K562 (cell line): ENCODE results near the gene KCNB1. TPM values are rescaled to one million over a fixed set of nuclear protein-coding genes. Genes with fewer than 3 reads are reported as not detected.

Source experiments
- ATAC-seq: fragments of 200-7000 bp; cut with Tn5 transposase; 3 replicates; pipeline ENCODE4 v1.9.1; 2020; ENCODE audit warnings: moderate library complexity
- BruUV-seq: library from RNA; stranded (reverse); fragments of 400-500 nt; replicated peaks from 2 replicates; lab custom pipeline; 2021; lab: Mats Ljungman, UMichigan
- CTCF ChIA-PET: fragments of 300-600 bp; formaldehyde crosslinking; extraction: SDS; loops from one replicate; lab custom pipeline; 2021; ENCODE audit warnings: low intra/inter-chr PET ratio; lab: Yijun Ruan, JAX
- POLR2A ChIA-PET: fragments of 300-600, 350-650 bp; sonication (Branson Sonifier 250); formaldehyde crosslinking; extraction: SDS; loops from one replicate; lab custom pipeline; 2021; ENCODE audit warnings: antibody characterized with exemption, inconsistent platforms; lab: Yijun Ruan, JAX
- DNase-seq, 4 experiments: peaks; one replicate each; pipeline versions ENCODE4 v3.0.0 to v3.0.0-alpha.2; 2011 to 2018; ENCODE audit warnings: low spot score in 3 of 4, mixed read lengths in 3 of 4; ENCODE audit errors: extremely low read depth in 1 of 4
- FAIRE-seq: peaks from 2 replicates; lab custom pipeline; 2011; peaks lifted over from hg19 to GRCh38; lab: Jason Lieb, UNC
- H2AFZ ChIP-seq: 2 replicates; pipeline ENCODE4 v1.6.0; 2011; ENCODE audit warnings: low read depth, low read length, control low read depth, inconsistent platforms
- H3K27ac ChIP-seq: fragments of 200-600 bp; 3 replicates; pipeline ENCODE4 v1.8.0; 2011; ENCODE audit warnings: low read depth, mild to moderate bottlenecking, control low read depth, inconsistent platforms, low read length, moderate library complexity, mixed read lengths; ENCODE audit errors: extremely low read depth
- H3K27me3 ChIP-seq, 2 experiments: fragments of 300-600 bp in 1 of 2; 2 replicates in 1 of 2; 3 replicates in 1 of 2; pipeline versions ENCODE4 v1.6.0 to v1.8.0; 2011; ENCODE audit warnings: inconsistent platforms in 2 of 2, low read length in 2 of 2, mild to moderate bottlenecking in 1 of 2, mixed read lengths in 1 of 2, moderate library complexity in 1 of 2; ENCODE audit not compliant: control insufficient read depth in 2 of 2, insufficient read depth in 2 of 2
- H3K36me3 ChIP-seq: fragments of 300-600 bp; 3 replicates; pipeline ENCODE4 v1.8.0; 2011; ENCODE audit warnings: mild to moderate bottlenecking, low read length, inconsistent platforms; ENCODE audit not compliant: control insufficient read depth, insufficient read depth
- H3K4me1 ChIP-seq, 2 experiments: fragments of 200-600 bp in 1 of 2; replicated peaks in 1 of 2; 2 replicates in 1 of 2; 3 replicates in 1 of 2; pipeline versions ENCODE4 v1.5.1 to v1.8.0; 2011; ENCODE audit warnings: inconsistent platforms in 2 of 2, low read length in 2 of 2, mild to moderate bottlenecking in 1 of 2, mixed read lengths in 1 of 2, moderate library complexity in 1 of 2; ENCODE audit not compliant: control insufficient read depth in 2 of 2, insufficient read depth in 2 of 2
- H3K4me2 ChIP-seq: 2 replicates; pipeline ENCODE4 v1.6.1; 2011; ENCODE audit warnings: low read length, control low read depth, inconsistent platforms, mixed read lengths; ENCODE audit not compliant: insufficient read depth
- H3K4me3 ChIP-seq: fragments of 200-600 bp; sonication (generic), shearing (Covaris generic); 2 replicates; pipeline ENCODE4 v1.5.1; 2016; ENCODE audit warnings: control low read depth, inconsistent platforms
- H3K79me2 ChIP-seq: fragments of 200-600 bp; 3 replicates; pipeline ENCODE4 v1.8.0; 2011; ENCODE audit warnings: low read length, inconsistent platforms; ENCODE audit not compliant: control insufficient read depth, insufficient read depth
- H3K9ac ChIP-seq, 2 experiments: 2 replicates each; pipeline versions ENCODE4 v1.6.0 to v1.6.1; 2011; ENCODE audit warnings: low read depth in 2 of 2, low read length in 2 of 2, control low read depth in 1 of 2, inconsistent platforms in 1 of 2, mild to moderate bottlenecking in 1 of 2, mixed read lengths in 1 of 2; ENCODE audit not compliant: insufficient read depth in 1 of 2
- H3K9me1 ChIP-seq: one replicate; pipeline ENCODE4 v1.6.0; 2011; ENCODE audit warnings: inconsistent platforms, mild to moderate bottlenecking, low read length, moderate library complexity; ENCODE audit not compliant: control insufficient read depth, insufficient read depth
- H3K9me3 ChIP-seq: replicated peaks from 2 replicates; pipeline ENCODE4 v1.5.1; 2011; ENCODE audit warnings: low read depth, low read length, inconsistent platforms; ENCODE audit not compliant: control insufficient read depth, insufficient read depth
- H4K20me1 ChIP-seq: replicated peaks from 2 replicates; pipeline ENCODE4 v1.6.1; 2011; ENCODE audit warnings: low read length, inconsistent platforms, mixed read lengths; ENCODE audit not compliant: control insufficient read depth, insufficient read depth
- BRF2 ChIP-seq: IDR thresholded peaks from 3 replicates; pipeline ENCODE4 v1.6.1; 2011; ENCODE audit warnings: borderline replicate concordance, mild to moderate bottlenecking; ENCODE audit not compliant: insufficient read length, insufficient read depth
- SLC30A9 ChIP-seq: fragments of 250-450 bp; sonication (Bioruptor Pico); IDR thresholded peaks from 2 replicates; pipeline ENCODE4 v1.8.0; 2022; ENCODE audit warnings: mild to moderate bottlenecking, moderate library complexity
- ZKSCAN3 ChIP-seq: fragments of 250-450 bp; sonication (Bioruptor Pico); IDR thresholded peaks from 2 replicates; pipeline ENCODE4 v1.4.0; 2020
- ZNF143 ChIP-seq: sonication (generic); formaldehyde crosslinking; IDR thresholded peaks from 2 replicates; pipeline ENCODE4 v1.9.0; 2022; ENCODE audit warnings: mild to moderate bottlenecking, missing genetic modification reagents
- ZNF318 ChIP-seq, 2 experiments: fragments of 450-650 bp; IDR thresholded peaks; 2 replicates each; pipeline ENCODE4 v1.6.1; 2016; ENCODE audit warnings: mild to moderate bottlenecking in 2 of 2, borderline replicate concordance in 1 of 2, low read depth in 1 of 2, moderate library complexity in 1 of 2
- WGBS: fragments of 100-300 bp; shearing (Covaris generic); methylation state at CpG from one replicate; pipeline ENCODE4 v1.1.6; 2016; ENCODE audit warnings: low coverage, mixed read lengths; ENCODE audit not compliant: insufficient coverage; ENCODE audit errors: missing lambda C conversion rate; 5-methylcytosine and 5-hydroxymethylcytosine counted together
- in situ Hi-C: fragments of 300-500 bp; cut with MboI; formaldehyde crosslinking; loops from 4 replicates; pipeline ENCODE4 v1.15.0; 2018; ENCODE audit warnings: inconsistent platforms, mixed read lengths
- intact Hi-C: fragments of 100-400 bp; cut with micrococcal nuclease; formaldehyde crosslinking; loops from 2 replicates; pipeline ENCODE4 v1.14.2; 2022
- polyA plus RNA-seq, 8 experiments: library from polyadenylated mRNA; depleted of rRNA in 4 of 8; stranded (reverse) in 5 of 8; unstranded in 3 of 8; fragments of >200 nt; fragmentation: Nextera tagmentation in 2 of 8; fragmentation: Illumina TruSeq in 1 of 8; extraction: Ambion mirVana in 2 of 8; extraction: Trizol in 1 of 8; gene quantifications; 2 replicates each; pipeline versions ENCODE4 v1.2.1 to v1.2.3, GENCODE V29; 2011 to 2014; ENCODE audit warnings: inconsistent platforms in 1 of 8, missing spikeins in 1 of 8
- total RNA-seq, 7 experiments: library from RNA; depleted of rRNA in 6 of 7; stranded (reverse); fragments of >200 nt in 6 of 7; fragmentation: Illumina TruSeq in 2 of 7; extraction: Trizol in 2 of 7; gene quantifications; 2 replicates each; pipeline versions ENCODE4 v1.2.1 to v1.2.3, GENCODE V29; 2011 to 2021; ENCODE audit warnings: low replicate concordance in 1 of 7
- TF ChIP-seq, protein P1 (sequence below): fragments of 250-450 bp; sonication (Bioruptor Pico); IDR thresholded peaks from 2 replicates; pipeline ENCODE4 v1.5.0; 2021
- TF ChIP-seq, protein P2 (sequence below): sonication (generic); formaldehyde crosslinking; IDR thresholded peaks from 2 replicates; pipeline ENCODE4 v1.8.0; 2023; ENCODE audit warnings: mild to moderate bottlenecking, missing genetic modification reagents

The KCNB1 gene
- total and polyA plus RNA-seq, 9 of the 15 experiments (the other 6 are each of a cell fraction or from before 2014, with no cell fraction given) = 0.01 to 0.06 TPM; not detected in 7

DNA sequence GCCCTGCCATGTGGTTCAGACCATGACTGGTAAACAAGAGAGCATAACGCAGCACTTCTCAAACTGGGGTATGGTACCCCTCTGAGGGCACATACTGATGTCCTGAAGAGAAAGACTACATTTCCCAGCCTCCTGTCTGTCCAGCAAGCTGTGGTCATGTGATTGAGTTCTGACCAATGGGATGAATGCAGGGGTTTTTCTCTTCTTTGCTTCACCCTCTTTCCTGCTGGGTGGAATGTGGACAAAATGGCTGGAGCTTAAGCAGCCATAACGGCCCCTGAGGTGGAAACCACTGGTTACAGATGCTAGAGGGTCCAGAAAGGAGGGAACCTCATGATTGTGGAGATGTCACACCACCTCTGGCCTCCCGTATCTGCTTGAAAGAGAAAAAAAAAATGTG lies 19.4 kb upstream of the KCNB1 start (continued):
- no peak for TF ChIP-seq ZNF318 (IDR thresholded peaks at IDR 0.05; ENCODE audit: borderline replicate concordance in 1 of 2, low read depth in 1 of 2)
- TF ChIP-seq ZNF143 = peak; percentile 76

GRCh38 chr20:49497398-49497669 lies 14.9 kb upstream of the KCNB1 start:
- 13% methylated on average over 1 of the region's 1 CpG for WGBS
- no peaks in the 10 kb centered on the region for H3K9me1 ChIP-seq
- ChIA-PET CTCF (no interaction called here), POLR2A (interaction anchor here (0.9 to 1.0 kb wide), 2 partner anchors 11 to 20 kb away, joined by 3 to 4 read pairs; no protein-coding TSS in a partner anchor)
- no peak overlapping the region for H2AFZ ChIP-seq
- H3K9me3 ChIP-seq = no peaks in the 10 kb centered on the region
- H3K36me3 ChIP-seq = no peaks in the 10 kb centered on the region
- no peaks in the 10 kb centered on the region for H4K20me1 ChIP-seq
- in situ Hi-C loops = no loop called here
- no peak overlapping the region for H3K4me2 ChIP-seq
- BruUV-seq = no TSS peak
- no peaks in the 10 kb centered on the region for H3K27me3 ChIP-seq
- FAIRE-seq = no peak
- DNase-seq = no peak
- no peaks in the 10 kb centered on the region for H3K4me1 ChIP-seq
- intact Hi-C loops = no loop called here
- H3K79me2 ChIP-seq = no peaks in the 10 kb centered on the region
- no peak overlapping the region for H3K27ac ChIP-seq
- no peak for ATAC-seq
- no peak overlapping the region for H3K9ac ChIP-seq
- no peak overlapping the region for H3K4me3 ChIP-seq
- TF ChIP-seq BRF2 (no peak), SLC30A9 (CRISPR knock-in tag) (no peak), ZKSCAN3 (CRISPR knock-in tag) (no peak)
- TF ChIP-seq, protein P1, sequence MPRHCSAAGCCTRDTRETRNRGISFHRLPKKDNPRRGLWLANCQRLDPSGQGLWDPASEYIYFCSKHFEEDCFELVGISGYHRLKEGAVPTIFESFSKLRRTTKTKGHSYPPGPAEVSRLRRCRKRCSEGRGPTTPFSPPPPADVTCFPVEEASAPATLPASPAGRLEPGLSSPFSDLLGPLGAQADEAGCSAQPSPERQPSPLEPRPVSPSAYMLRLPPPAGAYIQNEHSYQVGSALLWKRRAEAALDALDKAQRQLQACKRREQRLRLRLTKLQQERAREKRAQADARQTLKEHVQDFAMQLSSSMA (CRISPR knock-in tag) = no peak
- TF ChIP-seq, protein P2, sequence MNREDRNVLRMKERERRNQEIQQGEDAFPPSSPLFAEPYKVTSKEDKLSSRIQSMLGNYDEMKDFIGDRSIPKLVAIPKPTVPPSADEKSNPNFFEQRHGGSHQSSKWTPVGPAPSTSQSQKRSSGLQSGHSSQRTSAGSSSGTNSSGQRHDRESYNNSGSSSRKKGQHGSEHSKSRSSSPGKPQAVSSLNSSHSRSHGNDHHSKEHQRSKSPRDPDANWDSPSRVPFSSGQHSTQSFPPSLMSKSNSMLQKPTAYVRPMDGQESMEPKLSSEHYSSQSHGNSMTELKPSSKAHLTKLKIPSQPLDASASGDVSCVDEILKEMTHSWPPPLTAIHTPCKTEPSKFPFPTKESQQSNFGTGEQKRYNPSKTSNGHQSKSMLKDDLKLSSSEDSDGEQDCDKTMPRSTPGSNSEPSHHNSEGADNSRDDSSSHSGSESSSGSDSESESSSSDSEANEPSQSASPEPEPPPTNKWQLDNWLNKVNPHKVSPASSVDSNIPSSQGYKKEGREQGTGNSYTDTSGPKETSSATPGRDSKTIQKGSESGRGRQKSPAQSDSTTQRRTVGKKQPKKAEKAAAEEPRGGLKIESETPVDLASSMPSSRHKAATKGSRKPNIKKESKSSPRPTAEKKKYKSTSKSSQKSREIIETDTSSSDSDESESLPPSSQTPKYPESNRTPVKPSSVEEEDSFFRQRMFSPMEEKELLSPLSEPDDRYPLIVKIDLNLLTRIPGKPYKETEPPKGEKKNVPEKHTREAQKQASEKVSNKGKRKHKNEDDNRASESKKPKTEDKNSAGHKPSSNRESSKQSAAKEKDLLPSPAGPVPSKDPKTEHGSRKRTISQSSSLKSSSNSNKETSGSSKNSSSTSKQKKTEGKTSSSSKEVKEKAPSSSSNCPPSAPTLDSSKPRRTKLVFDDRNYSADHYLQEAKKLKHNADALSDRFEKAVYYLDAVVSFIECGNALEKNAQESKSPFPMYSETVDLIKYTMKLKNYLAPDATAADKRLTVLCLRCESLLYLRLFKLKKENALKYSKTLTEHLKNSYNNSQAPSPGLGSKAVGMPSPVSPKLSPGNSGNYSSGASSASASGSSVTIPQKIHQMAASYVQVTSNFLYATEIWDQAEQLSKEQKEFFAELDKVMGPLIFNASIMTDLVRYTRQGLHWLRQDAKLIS (CRISPR knock-in tag) = no peak
